Measurements from ENCODE around the gene SNCB. TPM values are rescaled to one million over a fixed set of nuclear protein-coding genes. Genes with fewer than 3 reads are reported as not detected.
A peak's percentile ranks its signal among the peaks of the same experiment; 100 is the strongest.

Gene SNCB
- total and polyA plus RNA-seq, 2 of the 13 experiments (the other 11 are each of a cell fraction or from before 2014, with no cell fraction given) = not detected

- no peak for TF ChIP-seq TIGD3 (CRISPR knock-in tag; IDR thresholded peaks at IDR 0.05; ENCODE audit: borderline replicate concordance)
- no peak for TF ChIP-seq HNRNPH1 (optimal IDR thresholded peaks at IDR 0.05; ENCODE audit: low read depth, low read length)
- no peak for TF ChIP-seq ZBTB26 (CRISPR knock-in tag; IDR thresholded peaks at IDR 0.05; ENCODE audit: borderline replicate concordance)
- 0 out of 2 replicates have a peak, but pooled peaks have one; percentile 38 for TF ChIP-seq TGIF2 (CRISPR knock-in tag; IDR thresholded peaks at IDR 0.05)
- peak; percentile 13; the same call in 1 of the 2 replicates for TF ChIP-seq ZNF235 (CRISPR knock-in tag; IDR thresholded peaks at IDR 0.05; ENCODE audit: borderline replicate concordance)
- TF ChIP-seq STAG1 (CRISPR knock-in tag; IDR thresholded peaks at IDR 0.05) = peak; percentile 47; the same call in 1 of the 2 replicates
- 0 out of 2 replicates have a peak, but pooled peaks have one; percentile 29 for TF ChIP-seq CENPT (CRISPR knock-in tag; IDR thresholded peaks at IDR 0.05; ENCODE audit: low read depth)
- TF ChIP-seq ZNF609 (CRISPR knock-in tag; IDR thresholded peaks at IDR 0.05; ENCODE audit: borderline replicate concordance) = no peak
- TF ChIP-seq HOXA5 (CRISPR knock-in tag; IDR thresholded peaks at IDR 0.05) = peak; percentile 17; the same call in 1 of the 2 replicates
- peak; percentile 95 for TF ChIP-seq ZNF629 (CRISPR knock-in tag; conservative IDR thresholded peaks at IDR 0.05)
- no peak for TF ChIP-seq ZMYM2 (CRISPR knock-in tag; IDR thresholded peaks at IDR 0.05)
- no peak for TF ChIP-seq ZNF567 (CRISPR knock-in tag; IDR thresholded peaks at IDR 0.05; ENCODE audit: borderline replicate concordance)
- no peak for TF ChIP-seq ZNF225 (CRISPR knock-in tag; IDR thresholded peaks at IDR 0.05)
- peak; percentile 74 to 93 for TF ChIP-seq REST (IDR thresholded peaks at IDR 0.05; ENCODE audit: borderline replicate concordance in 1 of 2, low read depth in 1 of 2, low read length in 2 of 2)
- TF ChIP-seq KDM2A (CRISPR knock-in tag; IDR thresholded peaks at IDR 0.05; ENCODE audit: borderline replicate concordance, low read depth) = peak; percentile 67; the same call in 1 of the 2 replicates
Observed at GRCh38 chr5:176609724-176610434, 20.5 kb downstream of the SNCB start, which contains the start of gene GPRIN1 (continued).
